ENCODE measurements around the gene CYB5RL.

DNA sequence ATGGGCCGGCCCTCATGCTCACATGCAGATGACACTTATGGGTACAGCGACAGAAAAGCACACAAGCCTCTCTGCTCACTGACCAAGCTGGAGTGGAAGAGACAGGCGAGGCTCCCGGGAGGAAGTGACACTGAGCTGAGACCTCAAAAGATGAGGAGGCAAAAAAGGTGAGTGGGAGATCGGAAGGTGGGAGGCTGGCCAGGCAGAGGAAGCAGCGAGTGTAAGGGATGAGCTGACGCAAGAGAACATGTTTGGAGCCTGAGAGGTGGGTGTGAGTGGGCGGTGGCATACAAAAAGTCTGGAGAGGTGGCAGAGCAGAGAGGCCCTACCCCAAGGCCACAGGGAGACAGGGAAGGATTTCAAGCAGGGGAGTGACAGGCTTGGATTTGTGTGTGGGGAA is 28.8 kb downstream of the CYB5RL start:
- TF ChIP-seq POLR2AphosphoS5 (IDR thresholded peaks at IDR 0.05; ENCODE audit: low read depth, low read length) (no peak), SIN3A (IDR thresholded peaks at IDR 0.05; ENCODE audit: borderline replicate concordance, insufficient read depth, low read length) (no peak), TAF1 (IDR thresholded peaks at IDR 0.05; ENCODE audit: borderline replicate concordance, insufficient read depth, low read length) (no peak)
- TF ChIP-seq, protein P1, sequence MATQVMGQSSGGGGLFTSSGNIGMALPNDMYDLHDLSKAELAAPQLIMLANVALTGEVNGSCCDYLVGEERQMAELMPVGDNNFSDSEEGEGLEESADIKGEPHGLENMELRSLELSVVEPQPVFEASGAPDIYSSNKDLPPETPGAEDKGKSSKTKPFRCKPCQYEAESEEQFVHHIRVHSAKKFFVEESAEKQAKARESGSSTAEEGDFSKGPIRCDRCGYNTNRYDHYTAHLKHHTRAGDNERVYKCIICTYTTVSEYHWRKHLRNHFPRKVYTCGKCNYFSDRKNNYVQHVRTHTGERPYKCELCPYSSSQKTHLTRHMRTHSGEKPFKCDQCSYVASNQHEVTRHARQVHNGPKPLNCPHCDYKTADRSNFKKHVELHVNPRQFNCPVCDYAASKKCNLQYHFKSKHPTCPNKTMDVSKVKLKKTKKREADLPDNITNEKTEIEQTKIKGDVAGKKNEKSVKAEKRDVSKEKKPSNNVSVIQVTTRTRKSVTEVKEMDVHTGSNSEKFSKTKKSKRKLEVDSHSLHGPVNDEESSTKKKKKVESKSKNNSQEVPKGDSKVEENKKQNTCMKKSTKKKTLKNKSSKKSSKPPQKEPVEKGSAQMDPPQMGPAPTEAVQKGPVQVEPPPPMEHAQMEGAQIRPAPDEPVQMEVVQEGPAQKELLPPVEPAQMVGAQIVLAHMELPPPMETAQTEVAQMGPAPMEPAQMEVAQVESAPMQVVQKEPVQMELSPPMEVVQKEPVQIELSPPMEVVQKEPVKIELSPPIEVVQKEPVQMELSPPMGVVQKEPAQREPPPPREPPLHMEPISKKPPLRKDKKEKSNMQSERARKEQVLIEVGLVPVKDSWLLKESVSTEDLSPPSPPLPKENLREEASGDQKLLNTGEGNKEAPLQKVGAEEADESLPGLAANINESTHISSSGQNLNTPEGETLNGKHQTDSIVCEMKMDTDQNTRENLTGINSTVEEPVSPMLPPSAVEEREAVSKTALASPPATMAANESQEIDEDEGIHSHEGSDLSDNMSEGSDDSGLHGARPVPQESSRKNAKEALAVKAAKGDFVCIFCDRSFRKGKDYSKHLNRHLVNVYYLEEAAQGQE (IDR thresholded peaks at IDR 0.05; ENCODE audit: insufficient read depth in 1 of 2, low read depth in 2 of 2, low read length in 2 of 2) = no peak

All from PFSK-1 (cell line).